Calu3 (cell line): ENCODE measurements around the gene SLC5A9. TPM values are rescaled to one million over a fixed set of nuclear protein-coding genes. Genes with fewer than 3 reads are reported as not detected.

Experiments
- Bru-seq: library from RNA; stranded (reverse); fragments of 400-500 nt; gene quantifications from one replicate; lab custom pipeline; 2021; lab: Mats Ljungman, UMichigan
- BruChase-seq, 2 experiments: library from RNA; stranded (reverse); fragments of 400-500 nt; gene quantifications; one replicate each; lab custom pipeline; 2021; lab: Mats Ljungman, UMichigan
- BruUV-seq: library from RNA; stranded (reverse); fragments of 400-500 nt; replicated peaks from 2 replicates; lab custom pipeline; 2021; lab: Mats Ljungman, UMichigan
- CTCF ChIA-PET: fragments of 300-600 bp; sonication (Branson Sonifier 250); formaldehyde crosslinking; loops from one replicate; lab custom pipeline; 2022; ENCODE audit warnings: antibody characterized with exemption; lab: Charles Lee
- DNase-seq: peaks from one replicate; pipeline ENCODE4 v3.0.0; 2022
- H3K27ac Mint-ChIP-seq: one replicate; pipeline ENCODE4 v1.8.0; 2022; ENCODE audit warnings: mixed read lengths; ENCODE audit not compliant: unreplicated experiment
- H3K27me3 Mint-ChIP-seq: one replicate; pipeline ENCODE4 v1.8.0; 2022; ENCODE audit warnings: mixed read lengths; ENCODE audit not compliant: unreplicated experiment
- H3K36me3 Mint-ChIP-seq: one replicate; pipeline ENCODE4 v1.8.0; 2022; ENCODE audit warnings: mild to moderate bottlenecking, moderate library complexity, mixed read lengths; ENCODE audit not compliant: insufficient read depth, unreplicated experiment
- H3K4me1 Mint-ChIP-seq: one replicate; pipeline ENCODE4 v1.8.0; 2022; ENCODE audit warnings: mild to moderate bottlenecking, low read depth, mixed read lengths; ENCODE audit not compliant: unreplicated experiment
- H3K4me3 Mint-ChIP-seq: one replicate; pipeline ENCODE4 v1.8.0; 2022; ENCODE audit warnings: mild to moderate bottlenecking, low read depth, moderate library complexity, mixed read lengths; ENCODE audit not compliant: unreplicated experiment
- H3K9me3 Mint-ChIP-seq: one replicate; pipeline ENCODE4 v1.8.0; 2022; ENCODE audit warnings: low read depth, mixed read lengths; ENCODE audit not compliant: unreplicated experiment
- CTCF ChIP-seq: fragments of 200-600 bp; IDR thresholded peaks from one replicate; pipeline ENCODE4 v1.8.0; 2022; ENCODE audit warnings: antibody characterized with exemption; ENCODE audit not compliant: unreplicated experiment
- intact Hi-C: fragments of 100-400 bp; cut with micrococcal nuclease; formaldehyde crosslinking; loops from one replicate; pipeline ENCODE4 v1.10.0; 2022; ENCODE audit not compliant: unreplicated experiment
- long read RNA-seq: library from polyadenylated mRNA; stranded (forward); transcript quantifications from one replicate; pipeline ENCODE4 v2.0.0, GENCODE V29; 2022
- total RNA-seq: library from RNA; stranded (reverse); gene quantifications from 2 replicates; pipeline ENCODE4 v1.2.3, GENCODE V29; 2022

The SLC5A9 gene
- total RNA-seq, result 0.87 and 1.1 TPM in 2 replicates
- Bru-seq, nascent RNA, result percentile 21 among the genes with signal in this experiment
- percentile 18 among the genes with signal in this experiment for BruChase-seq, experiment 1, labeled RNA remaining after a 6-hour chase
- BruChase-seq, experiment 2, labeled RNA remaining after a 2-hour chase, result percentile 20 among the genes with signal in this experiment
- long read RNA-seq, partial matches to known transcripts, result 0 of 1 reads
- long read RNA-seq, other reads (novel, unspliced or antisense), result 1 of 1 reads

DNA sequence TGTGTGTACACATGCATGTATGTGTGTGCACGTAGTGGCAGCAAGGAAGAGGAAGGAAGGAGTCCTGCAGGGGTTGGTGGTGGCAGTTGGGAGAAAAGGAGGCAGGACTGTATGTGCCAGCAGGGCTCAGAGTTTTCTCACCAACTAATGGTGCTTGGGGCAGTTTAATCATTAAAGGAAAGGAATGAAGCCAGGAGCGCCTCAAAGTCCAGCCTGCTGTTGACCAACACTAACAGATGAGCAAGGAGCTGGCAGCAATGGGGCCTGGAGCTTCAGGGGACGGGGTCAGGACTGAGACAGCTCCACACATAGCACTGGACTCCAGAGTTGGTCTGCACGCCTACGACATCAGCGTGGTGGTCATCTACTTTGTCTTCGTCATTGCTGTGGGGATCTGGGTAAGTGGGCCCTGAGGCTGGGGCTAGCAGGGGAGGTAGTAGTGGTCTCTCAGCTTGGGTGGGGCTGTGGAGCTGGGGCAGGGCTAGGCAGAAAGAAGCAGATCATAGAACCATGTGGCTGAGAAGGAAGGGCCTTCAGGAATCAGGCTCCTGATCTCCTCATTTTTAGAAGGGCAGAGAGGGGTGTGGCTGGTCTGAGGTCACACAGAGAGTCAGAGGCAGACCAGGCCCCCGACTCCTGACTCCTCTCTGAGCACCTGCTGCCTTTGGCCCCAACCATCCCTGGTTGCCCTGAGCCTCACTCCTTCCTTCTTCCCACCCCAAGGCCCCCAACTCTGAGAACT, at the start of gene SLC5A9:
Gene SLC5A9, plus strand, starts transcription at position 216 of the 742 bp plus-strand sequence. Its CDS starts 21 bp downstream, at position 237.
- peak within 1 kb of the TSS; percentile 7 for H3K27ac Mint-ChIP-seq
- H3K4me1 Mint-ChIP-seq, result peaks cover 16% of the 10 kb centered on the region
- peak; percentile 39 for DNase-seq
- no peaks in the 10 kb centered on the region for H3K36me3 Mint-ChIP-seq
- H3K4me3 Mint-ChIP-seq, result no peak within 1 kb of the TSS
- H3K27me3 Mint-ChIP-seq, result no peaks in the 10 kb centered on the region
- no peaks in the 10 kb centered on the region for H3K9me3 Mint-ChIP-seq
- CTCF ChIA-PET, result interaction anchor here (0.6 to 0.8 kb wide), 2 partner anchors 113 to 126 kb away, joined by 3 to 4 read pairs; no protein-coding TSS in a partner anchor
- no peak for TF ChIP-seq CTCF
- intact Hi-C loops, result no loop called here
- no TSS peak for BruUV-seq

- TF ChIP-seq CTCF, result no peak
- Mint-ChIP-seq H3K9me3 (peaks cover 2% of the 10 kb centered on the region), H3K4me3 (no peak overlapping the region), H3K27ac (no peak overlapping the region), H3K4me1 (no peaks in the 10 kb centered on the region), H3K27me3 (peaks cover 38% of the 10 kb centered on the region), H3K36me3 (no peaks in the 10 kb centered on the region)
- CTCF ChIA-PET, result no interaction called here
- no peak for DNase-seq
- intact Hi-C loops, result no loop called here
- no TSS peak for BruUV-seq
These were observed 47.4 kb upstream of the SLC5A9 start for GRCh38 chr1:48175116-48175515.

DNA sequence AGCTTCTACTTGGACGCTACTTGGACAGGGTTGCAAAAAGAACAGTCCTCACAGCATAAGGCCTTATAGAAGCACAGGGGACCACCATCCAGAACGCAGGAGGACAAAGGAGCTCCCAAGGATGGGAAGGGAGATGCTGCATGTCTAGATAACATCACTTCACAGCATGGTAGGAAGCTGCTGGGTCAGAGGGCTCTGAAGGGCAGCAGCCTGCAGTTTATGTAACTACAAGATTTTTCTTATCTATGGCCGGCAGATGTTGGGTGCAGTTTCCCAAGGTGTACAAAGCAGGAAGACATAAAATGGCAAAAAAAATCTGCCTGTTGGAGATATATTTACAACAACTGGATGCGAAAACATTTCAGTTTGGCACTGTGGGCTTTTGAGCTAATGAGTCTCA, 45.3 kb upstream of the SLC5A9 start:
- BruUV-seq, result no TSS peak
- Mint-ChIP-seq H3K4me3 (no peak overlapping the region), H3K4me1 (no peaks in the 10 kb centered on the region), H3K27ac (no peak overlapping the region), H3K36me3 (no peaks in the 10 kb centered on the region), H3K9me3 (no peaks in the 10 kb centered on the region), H3K27me3 (peaks cover 17% of the 10 kb centered on the region)
- TF ChIP-seq CTCF, result no peak
- intact Hi-C loops, result loop anchor here (2.0 kb wide), 1 partner anchor 26 kb away; no protein-coding TSS in a partner anchor
- CTCF ChIA-PET, result no interaction called here
- no peak for DNase-seq

DNA sequence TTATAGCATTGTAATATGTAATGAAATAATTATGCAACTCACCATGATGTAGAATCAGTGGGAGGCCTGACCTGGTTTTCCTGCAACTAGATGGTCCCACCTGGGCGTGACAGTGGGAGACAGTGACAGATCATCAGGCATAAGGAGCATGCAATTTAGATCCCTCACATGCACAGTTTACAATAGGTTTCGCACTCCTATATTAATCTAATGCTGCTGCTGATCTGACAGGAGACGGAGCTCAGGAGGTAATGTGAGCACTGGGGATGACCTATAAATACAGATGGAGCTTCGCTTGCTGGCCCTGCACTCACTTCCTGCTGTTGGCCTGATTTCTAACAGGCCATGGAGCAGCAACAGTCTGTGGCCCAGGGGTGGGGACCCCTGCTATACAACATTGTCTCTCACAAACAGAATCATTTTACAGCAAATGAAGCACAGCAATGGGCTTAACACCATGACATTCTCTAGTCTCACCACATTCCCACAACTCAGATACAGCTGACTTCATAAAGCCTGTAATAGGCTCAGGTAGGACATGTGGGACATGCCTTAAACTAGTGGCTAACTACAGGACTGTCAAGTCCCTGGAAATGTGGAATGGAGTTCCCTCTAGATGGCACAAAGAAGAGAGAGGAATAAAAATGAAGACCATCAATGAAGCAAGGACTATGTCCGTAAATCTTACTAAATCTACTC, 40.7 kb upstream of the SLC5A9 start:
- CTCF ChIA-PET, result no interaction called here
- peaks cover 9% of the 10 kb centered on the region for H3K27me3 Mint-ChIP-seq
- no peak for TF ChIP-seq CTCF
- no peak overlapping the region for H3K4me3 Mint-ChIP-seq
- H3K9me3 Mint-ChIP-seq, result peaks cover 4% of the 10 kb centered on the region
- no peak for DNase-seq
- intact Hi-C loops, result no loop called here
- no peaks in the 10 kb centered on the region for H3K36me3 Mint-ChIP-seq
- BruUV-seq, result no TSS peak
- H3K27ac Mint-ChIP-seq, result no peak overlapping the region
- H3K4me1 Mint-ChIP-seq, result no peaks in the 10 kb centered on the region
